GM18508 (cell line): ENCODE data around the gene HES5.

Experiments
- ATAC-seq: cut with Tn5 transposase; IDR thresholded peaks from one replicate; pipeline ENCODE4 v1.9.1; 2021; ENCODE audit warnings: moderate number of reproducible peaks; ENCODE audit not compliant: insufficient read depth, unreplicated experiment

HES5 gene

DNA sequence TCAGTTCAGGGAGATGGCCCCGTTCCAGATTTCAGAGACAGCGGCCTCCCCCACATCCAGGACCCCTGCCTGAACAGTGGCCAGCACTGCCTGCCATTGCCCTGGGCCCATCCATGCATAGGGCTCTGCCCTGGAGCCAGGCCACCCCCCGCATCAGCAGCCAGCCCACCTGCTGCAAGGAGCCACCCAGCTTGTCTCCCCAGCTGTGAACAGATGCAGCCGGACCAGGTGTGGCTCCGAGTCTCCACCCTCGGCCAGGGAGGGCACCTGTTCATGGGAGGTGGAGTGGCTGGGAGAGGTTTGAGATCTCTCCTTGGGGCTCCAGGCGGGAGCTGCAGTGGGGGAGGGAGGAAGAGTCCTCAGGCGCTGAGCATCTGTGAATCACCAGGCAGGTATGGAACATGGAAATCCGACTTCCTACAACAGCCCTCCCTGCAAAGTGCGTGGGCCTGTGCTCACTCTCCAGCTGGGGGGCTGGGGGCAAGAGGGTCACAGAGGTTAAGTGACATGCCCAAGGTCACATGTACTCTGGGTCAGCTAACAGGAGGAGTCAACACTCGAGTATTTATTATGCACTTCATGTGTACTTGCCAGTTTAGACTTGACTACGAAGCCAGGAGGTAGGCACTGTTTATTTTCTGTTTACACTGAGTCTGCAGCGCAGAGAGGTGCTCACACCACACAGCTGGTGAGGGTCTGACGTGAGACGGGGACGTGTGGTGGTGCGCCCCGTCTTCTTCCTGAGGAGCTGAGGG, 4.8 kb upstream of the HES5 start:
- no peak for ATAC-seq

DNA sequence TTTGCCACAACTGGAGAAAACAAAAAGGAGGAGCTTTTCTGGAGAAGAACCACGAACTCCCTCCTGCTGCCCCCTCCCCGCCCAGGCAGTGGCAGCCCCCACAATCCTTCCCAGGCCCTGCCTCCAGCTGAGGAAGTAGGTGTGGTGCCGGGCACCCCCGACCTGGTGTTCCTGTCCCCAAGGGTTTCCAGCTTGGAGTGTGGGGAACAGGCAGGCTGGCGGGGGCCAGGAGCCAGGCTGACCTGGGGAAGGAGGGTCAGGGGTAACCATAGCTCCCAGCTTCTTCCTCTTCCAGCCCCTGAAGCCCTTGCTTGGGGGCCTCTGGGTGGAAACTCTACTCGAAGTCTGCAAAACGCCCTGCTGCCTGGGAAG, 4.2 kb upstream of the HES5 start:
- ATAC-seq, result no peak

DNA sequence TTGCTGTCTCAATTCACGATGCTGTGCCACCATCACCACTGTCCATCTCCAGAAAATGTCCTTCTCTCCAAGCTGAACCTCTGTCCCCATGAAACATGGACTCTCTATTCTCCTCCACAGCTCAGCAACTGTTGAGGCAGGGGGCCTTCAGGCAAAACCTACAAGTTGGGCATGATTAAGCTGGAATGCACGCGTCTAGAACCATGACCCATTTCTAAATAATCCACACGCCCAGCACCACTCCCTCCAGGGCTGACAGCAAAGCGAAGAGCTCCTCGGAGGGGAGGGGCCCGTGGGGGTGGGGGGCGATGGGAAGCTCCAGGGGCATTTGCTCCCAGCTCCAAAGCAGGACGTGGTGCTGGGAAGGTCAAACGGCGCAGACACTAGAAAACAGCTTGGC, 3.3 kb upstream of the HES5 start:
- ATAC-seq, result no peak

- no peak for ATAC-seq
Measured at GRCh38 chr1:2532485-2533160, 2.6 kb upstream of the HES5 start.

- ATAC-seq, result no peak
Measured at GRCh38 chr1:2530513-2531361, 674 bp upstream of the HES5 start.

DNA sequence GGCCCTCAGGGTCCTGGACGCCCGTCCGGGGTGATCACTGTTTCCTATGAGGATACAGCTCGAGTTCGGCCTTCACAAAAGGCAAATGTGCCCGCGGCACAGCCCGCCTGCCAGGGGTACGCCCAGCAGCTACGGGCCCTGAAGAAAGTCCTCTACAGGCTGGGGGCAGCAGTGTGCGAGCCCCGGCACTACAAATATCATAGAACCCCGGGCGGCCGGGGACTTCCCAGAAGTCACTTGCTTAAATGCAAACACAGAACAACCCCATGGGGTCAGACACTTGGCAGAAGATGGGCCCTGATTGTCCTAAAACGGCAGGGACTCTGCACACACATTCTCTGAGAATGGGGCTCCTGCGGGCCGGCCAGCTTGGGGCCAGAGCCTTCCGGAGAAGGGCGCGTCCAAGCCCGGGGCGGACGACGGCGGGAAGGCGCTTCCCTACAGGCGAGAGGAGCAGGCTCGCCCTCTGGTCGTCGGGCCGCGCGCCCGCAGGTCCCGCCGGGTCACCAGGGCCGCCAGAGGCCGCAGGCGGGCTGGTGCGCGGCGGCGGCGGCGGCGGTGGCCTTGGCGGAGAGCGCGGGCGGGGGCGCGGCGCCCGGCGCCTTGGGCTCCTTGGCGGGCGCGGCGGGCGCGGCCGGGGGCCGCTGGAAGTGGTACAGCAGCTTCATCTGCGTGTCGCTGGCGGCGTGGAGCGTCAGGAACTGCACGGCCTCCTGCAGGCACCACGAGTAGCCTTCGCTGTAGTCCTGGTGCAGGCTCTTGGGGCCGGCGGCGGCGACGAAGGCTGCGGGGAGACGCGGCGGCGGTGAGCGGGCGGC, 888 bp downstream of the HES5 start:
- no peak for ATAC-seq

DNA sequence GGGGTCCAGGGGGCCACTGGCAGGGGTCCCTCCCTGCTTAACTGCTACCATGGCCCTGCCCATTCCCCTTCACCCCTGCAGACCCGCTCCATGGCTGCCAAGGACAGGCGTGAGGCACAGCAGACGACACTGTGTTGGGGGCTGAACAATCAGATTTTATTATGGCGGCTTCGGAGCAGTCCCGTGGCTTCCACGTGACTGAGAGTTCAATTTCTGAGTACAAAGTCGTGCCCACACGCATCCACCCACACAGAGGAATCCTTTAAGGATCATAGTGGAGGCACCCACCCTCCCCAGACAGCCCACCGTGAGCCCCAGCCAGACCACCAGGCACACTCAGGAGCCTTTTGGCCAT, 1.5 kb downstream of the HES5 start:
- ATAC-seq, result no peak

DNA sequence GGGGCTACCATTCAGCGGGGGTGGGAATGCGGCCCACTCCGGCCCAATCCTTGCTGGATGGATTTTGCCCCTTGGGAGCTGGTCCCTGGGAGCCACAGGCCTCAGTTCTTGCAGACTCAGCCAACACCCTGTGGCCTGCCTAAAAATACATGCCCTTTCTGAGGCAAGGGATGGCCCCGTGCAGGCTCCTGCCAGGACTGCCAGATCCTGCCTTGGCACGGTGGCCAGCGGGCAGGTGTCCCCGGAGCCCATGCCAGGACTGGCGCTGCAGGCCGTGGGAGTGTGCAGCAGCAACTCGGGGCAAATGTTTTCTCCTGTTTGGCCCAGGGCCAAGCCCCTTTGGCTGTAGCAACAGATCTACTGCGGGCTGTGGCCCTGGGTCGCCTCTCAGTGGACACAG, 2.0 kb downstream of the HES5 start:
- ATAC-seq, result no peak

DNA sequence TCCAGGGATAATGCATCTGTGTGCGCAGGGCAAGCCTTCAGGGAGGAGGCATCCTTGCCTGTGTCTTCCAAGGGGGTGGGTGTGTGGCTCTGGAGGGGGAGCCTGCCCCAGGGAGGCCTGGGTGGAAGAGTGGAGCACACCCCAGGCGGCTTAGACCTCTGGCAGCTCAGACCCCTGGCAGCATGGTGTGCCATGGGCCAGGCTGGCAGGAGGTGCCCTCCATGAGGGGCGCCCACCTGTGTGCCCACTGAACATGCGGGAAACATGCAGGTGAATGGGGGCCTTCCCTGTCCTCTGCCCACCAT, 2.6 kb downstream of the HES5 start:
- ATAC-seq, result no peak

- ATAC-seq, result peak; percentile 31
Measured at GRCh38 chr1:2526824-2527555, 3.1 kb downstream of the HES5 start.

GRCh38 chr1:2525920-2526823, 3.9 kb downstream of the HES5 start, which contains the start of gene PANK4:
Gene PANK4 (minus strand): TSS chr1:2526596. CDS start chr1:2526587, 9 bp downstream.
- peak; percentile 38 for ATAC-seq

- no peak for ATAC-seq
Measured at GRCh38 chr1:2525572-2525919, 4.5 kb downstream of the HES5 start.

- no peak for ATAC-seq
Measured at GRCh38 chr1:2523891-2524609, 6.0 kb downstream of the HES5 start.

DNA sequence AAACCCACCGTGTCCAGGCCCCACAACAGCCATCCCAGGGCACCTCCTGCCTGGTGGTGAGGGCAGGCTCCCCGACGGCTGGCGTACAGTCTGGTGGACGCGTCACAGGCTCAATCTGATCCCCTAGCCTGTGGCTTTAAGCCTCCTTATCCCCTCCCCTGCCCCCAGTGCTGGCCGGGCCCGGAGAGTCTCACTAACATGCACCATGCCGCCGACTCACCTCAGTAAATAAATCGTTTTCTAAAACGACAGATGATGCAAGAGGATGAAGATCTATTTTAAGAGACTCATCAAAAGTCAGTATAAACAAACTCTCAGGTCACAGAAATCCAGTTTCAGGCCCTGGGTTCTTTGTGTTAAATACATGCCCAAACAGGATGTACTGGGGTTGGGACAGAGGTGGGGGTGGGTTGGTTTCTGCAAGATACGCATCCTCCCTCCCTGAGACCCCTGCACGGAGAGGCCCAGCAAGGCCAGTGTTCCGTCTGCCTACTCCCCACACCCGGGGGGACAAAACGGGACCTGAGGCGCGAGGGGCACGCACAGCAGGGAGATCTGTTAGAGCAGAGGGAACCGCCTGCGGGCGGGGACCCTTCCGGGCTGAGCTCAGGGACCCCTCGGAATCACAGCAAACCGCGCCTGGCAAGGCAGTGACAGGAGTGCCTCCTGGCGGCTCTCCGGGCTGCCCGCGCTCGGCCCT, 6.7 kb downstream of the HES5 start:
- ATAC-seq, result no peak

GRCh38 chr1:2522230-2522629, 7.8 kb downstream of the HES5 start:
- ATAC-seq, result no peak

GRCh38 chr1:2520806-2521205, 9.3 kb downstream of the HES5 start:
- no peak for ATAC-seq

GRCh38 chr1:2520206-2520605, 9.9 kb downstream of the HES5 start:
- no peak for ATAC-seq

- no peak for ATAC-seq
Measured at GRCh38 chr1:2519729-2520128, 10.3 kb downstream of the HES5 start.
